HUES64 (cell line): ENCODE measurements around the gene NDUFB3.
"Not testable (repeated sequence)": the region's sequence is repeated elsewhere in the genome, so short reads cannot be mapped to it uniquely, and the experiment has no call there.

Experiments
- H3K27ac ChIP-seq: 2 replicates; pipeline ENCODE4 v1.7.0; 2013; ENCODE audit warnings: low read depth, low read length, inconsistent platforms
- H3K27me3 ChIP-seq: 2 replicates; pipeline ENCODE4 v1.6.1; 2013; ENCODE audit warnings: mild to moderate bottlenecking, low read length; ENCODE audit not compliant: insufficient read depth
- H3K36me3 ChIP-seq: 2 replicates; pipeline ENCODE4 v1.6.1; 2013; ENCODE audit warnings: mild to moderate bottlenecking, low read length; ENCODE audit not compliant: insufficient read depth
- H3K4me1 ChIP-seq: 2 replicates; pipeline ENCODE4 v1.6.1; 2013; ENCODE audit warnings: mild to moderate bottlenecking, low read length, moderate library complexity; ENCODE audit not compliant: insufficient read depth
- H3K4me3 ChIP-seq: 2 replicates; pipeline ENCODE4 v1.5.1; 2013; ENCODE audit warnings: mild to moderate bottlenecking, low read length, moderate library complexity
- H3K9ac ChIP-seq: 2 replicates; pipeline ENCODE4 v1.6.1; 2013; ENCODE audit warnings: mild to moderate bottlenecking, low read depth, low read length
- H3K9me3 ChIP-seq: 2 replicates; pipeline ENCODE4 v1.6.1; 2013; ENCODE audit warnings: low read depth, low read length; ENCODE audit not compliant: insufficient read depth
- WGBS: fragments of 150-250, 120-280 bp; methylation state at CpG from one replicate; pipeline ENCODE4 v1.1.7; 2013; ENCODE audit warnings: missing lambda C conversion rate; 5-methylcytosine and 5-hydroxymethylcytosine counted together

NDUFB3 gene

GRCh38 chr2:201116959-201117734 is 45.3 kb downstream of the NDUFB3 start:
- Histone ChIP-seq H3K27me3 (no peaks in the 10 kb centered on the region), H3K4me3 (peak overlapping the region; percentile 66), H3K4me1 (peaks cover 13% of the 10 kb centered on the region), H3K9me3 (no peaks in the 10 kb centered on the region), H3K36me3 (no peaks in the 10 kb centered on the region), H3K9ac (peak overlapping the region; percentile 72), H3K27ac (peak overlapping the region; percentile 72)
- WGBS: 64% methylated on average over 22 of the region's 22 CpGs

DNA sequence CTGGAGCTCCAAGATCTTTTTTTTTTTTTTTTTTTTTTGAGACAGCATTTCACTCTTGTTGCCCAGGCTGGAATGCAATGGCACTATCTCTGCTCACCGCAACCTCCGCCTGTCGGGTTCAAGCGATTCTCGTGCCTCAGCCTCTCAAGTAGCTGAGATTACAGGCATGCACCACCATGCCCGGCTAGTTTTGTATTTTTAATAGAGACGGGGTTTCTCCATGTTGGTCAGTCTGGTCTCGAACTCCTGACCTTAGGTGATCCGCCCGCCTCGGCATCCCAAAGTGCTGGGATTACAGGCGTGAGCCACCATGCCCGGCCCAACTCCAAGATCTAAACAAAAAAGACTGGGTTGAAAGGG is 45.9 kb downstream of the NDUFB3 start:
- Histone ChIP-seq H3K4me1 (peaks cover 13% of the 10 kb centered on the region), H3K4me3 (peak overlapping the region; percentile 70), H3K9ac (peak overlapping the region; percentile 72; the same call in 1 of the 2 replicates)
- not testable (repeated sequence) for H3K9me3 ChIP-seq, H3K36me3 ChIP-seq, H3K27ac ChIP-seq, H3K27me3 ChIP-seq
- 85% methylated on average over 13 of the region's 13 CpGs for WGBS

DNA sequence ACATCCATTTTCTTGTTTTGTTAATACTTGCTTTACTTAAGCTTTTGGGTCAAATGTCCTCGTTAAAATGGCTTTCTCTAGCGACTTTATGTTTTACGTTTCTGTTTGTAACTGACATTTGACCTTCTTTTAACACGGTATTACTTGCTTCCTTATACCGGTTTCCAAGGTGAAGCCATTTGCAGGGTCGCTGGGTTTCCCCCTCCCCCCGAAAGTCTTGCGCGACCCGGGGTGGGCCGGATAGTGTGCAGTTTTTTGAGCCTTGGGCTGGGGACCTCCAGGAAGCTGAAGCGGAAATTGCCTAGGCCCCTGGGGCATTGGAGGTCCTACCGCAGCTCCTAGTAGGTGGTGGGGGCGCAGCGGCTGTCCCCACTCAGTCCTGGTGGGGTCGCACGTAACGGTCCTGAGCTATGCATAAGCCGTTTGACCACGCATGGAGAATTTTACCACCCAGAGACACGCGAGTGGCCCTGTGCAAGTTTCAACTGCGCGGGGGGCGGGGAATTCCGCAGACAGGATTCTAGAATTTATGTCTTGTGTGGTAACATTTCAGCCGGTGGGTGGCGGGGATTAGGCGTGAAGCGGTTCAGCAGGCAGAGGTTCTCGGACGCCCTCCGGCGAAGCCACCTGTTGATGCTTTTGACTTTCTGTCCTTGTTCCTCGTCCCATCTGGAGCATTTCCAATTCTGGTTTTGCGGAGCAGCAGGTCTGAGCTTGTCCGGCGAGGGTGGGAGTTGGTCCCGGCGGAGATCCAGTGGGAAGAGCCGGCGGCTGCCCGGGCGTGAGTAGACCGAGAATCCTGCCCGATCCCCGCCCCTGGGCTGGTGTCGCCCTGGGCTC is 46.5 kb downstream of the NDUFB3 start:
- 8% methylated on average over 48 of the region's 48 CpGs for WGBS
- no peaks in the 10 kb centered on the region for H3K36me3 ChIP-seq
- H3K27me3 ChIP-seq: no peaks in the 10 kb centered on the region
- peaks cover 13% of the 10 kb centered on the region for H3K4me1 ChIP-seq
- no peaks in the 10 kb centered on the region for H3K9me3 ChIP-seq
- peak overlapping the region; percentile 70 for H3K4me3 ChIP-seq
- H3K9ac ChIP-seq: peak overlapping the region; percentile 72
- peak overlapping the region; percentile 45 for H3K27ac ChIP-seq

DNA sequence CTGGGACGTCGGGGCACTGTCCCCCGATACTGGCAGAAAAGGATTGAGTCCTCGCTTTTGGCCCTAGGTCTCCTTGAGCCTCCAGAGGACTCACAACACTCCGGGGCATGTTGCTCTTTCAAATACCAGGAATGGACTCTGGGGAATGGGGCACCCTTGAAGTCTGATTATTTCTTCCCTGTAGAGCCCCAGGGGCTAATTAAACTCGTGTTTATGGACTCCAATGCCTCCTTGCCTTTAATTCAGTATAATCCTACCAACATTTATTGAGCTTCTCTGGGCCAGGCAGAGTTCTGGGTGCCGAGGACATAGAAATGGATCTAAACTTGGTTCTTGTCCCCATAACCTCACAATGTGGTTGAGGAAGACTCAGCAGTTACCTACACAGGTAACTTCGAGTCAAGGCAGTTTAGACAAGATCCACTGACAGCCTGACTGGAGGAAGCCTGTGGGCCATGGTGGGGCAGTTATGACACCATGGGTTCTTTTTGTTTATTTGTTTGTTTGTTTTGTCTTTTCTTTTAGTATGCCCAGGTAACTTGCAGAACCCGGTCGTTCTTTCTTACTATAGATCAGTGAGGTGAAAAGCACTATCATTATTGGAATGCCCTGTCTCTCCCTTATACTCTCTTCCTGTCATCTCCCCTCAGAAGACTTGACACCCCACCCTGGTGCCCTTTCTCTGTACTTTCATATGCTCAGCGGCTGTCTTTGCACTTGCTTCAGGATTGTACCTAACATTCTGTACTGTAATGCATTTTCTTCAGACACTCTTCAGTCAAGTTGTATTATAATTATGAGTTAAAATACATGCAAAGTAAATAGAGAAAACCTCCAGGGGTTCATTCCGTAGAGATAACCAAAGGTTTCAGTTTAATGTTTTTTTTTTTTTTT is 47.4 kb downstream of the NDUFB3 start:
- Histone ChIP-seq H3K27ac (peak overlapping the region; percentile 45; the same call in 1 of the 2 replicates), H3K4me1 (peaks cover 13% of the 10 kb centered on the region)

GRCh38 chr2:201122276-201122675 is 50.5 kb downstream of the NDUFB3 start:
- Histone ChIP-seq H3K9me3 (no peaks in the 10 kb centered on the region), H3K36me3 (no peaks in the 10 kb centered on the region), H3K4me1 (peaks cover 23% of the 10 kb centered on the region), H3K9ac (no peak overlapping the region), H3K27ac (no peak overlapping the region), H3K27me3 (no peaks in the 10 kb centered on the region), H3K4me3 (no peak overlapping the region)
- WGBS: 100% methylated on average over 1 of the region's 1 CpG

More for the DNA sequence above, 47.4 kb downstream of the NDUFB3 start:
- WGBS: 43% methylated on average over 12 of the region's 12 CpGs
- no peaks in the 10 kb centered on the region for H3K27me3 ChIP-seq
- no peaks in the 10 kb centered on the region for H3K36me3 ChIP-seq
- peak overlapping the region; percentile 72 for H3K9ac ChIP-seq
- H3K4me3 ChIP-seq: peak overlapping the region; percentile 70
- no peaks in the 10 kb centered on the region for H3K9me3 ChIP-seq

DNA sequence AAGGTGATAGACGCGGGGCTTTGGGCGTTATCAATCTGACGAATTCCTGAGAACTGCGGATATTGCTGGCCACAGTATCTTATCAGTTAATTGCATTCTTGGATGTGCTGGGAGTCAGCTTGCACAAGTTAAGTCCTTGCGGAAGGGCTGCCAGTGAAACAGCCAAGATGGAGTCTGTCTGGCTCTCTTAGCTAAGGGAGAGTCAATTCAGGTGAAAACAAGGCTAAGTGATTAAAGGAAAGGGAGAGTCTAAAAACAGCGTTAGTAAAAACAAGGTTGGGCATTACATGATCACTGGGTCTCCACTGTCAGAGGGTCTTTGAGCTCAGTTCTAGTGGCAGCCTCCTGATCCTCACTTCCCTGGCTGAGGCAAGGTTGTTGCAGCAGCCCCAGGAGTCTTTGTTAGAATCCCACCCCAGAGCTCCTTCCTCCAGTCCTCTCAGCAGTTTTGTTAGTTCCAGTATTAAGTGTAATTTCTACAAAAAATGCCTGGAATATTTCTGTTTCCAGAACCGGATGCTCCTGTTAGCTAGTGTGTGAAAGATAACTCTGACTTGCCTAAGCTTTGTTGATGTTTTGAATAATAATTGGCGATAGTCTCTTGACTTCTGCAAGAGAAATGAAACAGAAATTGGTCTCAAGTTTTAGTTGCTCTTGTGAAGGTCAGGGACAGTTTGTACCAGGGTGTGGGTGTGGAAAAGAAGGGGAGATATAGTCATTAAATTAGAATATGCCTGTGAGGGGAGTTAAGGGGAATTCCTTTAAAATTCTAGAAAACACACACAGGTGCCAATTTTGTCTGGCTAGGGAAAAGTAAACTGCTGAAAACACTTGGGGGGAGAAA is 54.7 kb downstream of the NDUFB3 start:
- no peak overlapping the region for H3K4me3 ChIP-seq
- peaks cover 33% of the 10 kb centered on the region for H3K4me1 ChIP-seq
- H3K27ac ChIP-seq: peak overlapping the region; percentile 41; the same call in 1 of the 2 replicates
- H3K36me3 ChIP-seq: no peaks in the 10 kb centered on the region
- 81% methylated on average over 9 of the region's 9 CpGs for WGBS
- H3K27me3 ChIP-seq: no peaks in the 10 kb centered on the region
- H3K9me3 ChIP-seq: no peaks in the 10 kb centered on the region
- H3K9ac ChIP-seq: no peak overlapping the region

DNA sequence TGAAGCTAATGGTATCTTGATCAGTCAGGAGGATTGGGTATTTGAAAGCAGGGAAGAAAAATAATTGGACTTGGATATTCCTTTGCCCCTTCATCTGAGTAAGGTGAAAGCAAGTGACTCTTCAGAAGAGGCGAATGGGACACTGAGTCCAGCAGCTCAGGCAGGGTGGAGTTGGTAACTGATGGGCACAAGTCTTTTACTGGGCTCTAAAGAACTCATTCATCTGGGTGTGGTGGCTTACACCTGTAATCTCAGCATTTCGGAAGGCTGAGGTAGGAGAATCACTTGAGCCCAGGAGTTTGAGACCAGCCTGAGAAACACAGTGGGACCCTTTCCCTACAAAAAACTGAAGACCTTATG is 55.3 kb downstream of the NDUFB3 start:
- H3K27me3 ChIP-seq: no peaks in the 10 kb centered on the region
- no peak overlapping the region for H3K4me3 ChIP-seq
- no peaks in the 10 kb centered on the region for H3K36me3 ChIP-seq
- peaks cover 35% of the 10 kb centered on the region for H3K4me1 ChIP-seq
- no peak overlapping the region for H3K27ac ChIP-seq
- H3K9me3 ChIP-seq: no peaks in the 10 kb centered on the region
- H3K9ac ChIP-seq: no peak overlapping the region
- WGBS: 91% methylated on average over 2 of the region's 2 CpGs

DNA sequence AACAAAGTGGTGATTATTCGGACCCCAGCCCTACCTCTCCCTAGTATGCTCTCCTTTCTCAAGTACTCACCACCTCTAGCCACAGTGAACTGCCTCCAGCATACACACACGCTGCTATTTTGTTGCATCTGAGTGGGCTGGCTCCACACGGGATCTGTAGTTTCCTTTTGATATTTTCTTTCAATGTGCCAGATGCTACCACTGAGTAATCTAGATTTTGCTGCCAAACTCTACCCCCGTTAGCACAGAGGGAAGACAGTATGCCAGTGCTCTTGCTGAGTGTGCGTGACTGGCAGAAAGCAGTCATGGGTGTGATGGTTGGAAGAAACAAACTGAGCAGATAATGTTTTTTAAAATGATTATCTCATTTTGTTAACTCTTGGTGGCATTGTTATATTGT is 55.8 kb downstream of the NDUFB3 start:
- Histone ChIP-seq H3K27me3 (no peaks in the 10 kb centered on the region), H3K9ac (no peak overlapping the region), H3K4me1 (peaks cover 35% of the 10 kb centered on the region), H3K4me3 (no peak overlapping the region), H3K36me3 (no peaks in the 10 kb centered on the region), H3K9me3 (no peaks in the 10 kb centered on the region), H3K27ac (no peak overlapping the region)
- 90% methylated on average over 5 of the region's 5 CpGs for WGBS

DNA sequence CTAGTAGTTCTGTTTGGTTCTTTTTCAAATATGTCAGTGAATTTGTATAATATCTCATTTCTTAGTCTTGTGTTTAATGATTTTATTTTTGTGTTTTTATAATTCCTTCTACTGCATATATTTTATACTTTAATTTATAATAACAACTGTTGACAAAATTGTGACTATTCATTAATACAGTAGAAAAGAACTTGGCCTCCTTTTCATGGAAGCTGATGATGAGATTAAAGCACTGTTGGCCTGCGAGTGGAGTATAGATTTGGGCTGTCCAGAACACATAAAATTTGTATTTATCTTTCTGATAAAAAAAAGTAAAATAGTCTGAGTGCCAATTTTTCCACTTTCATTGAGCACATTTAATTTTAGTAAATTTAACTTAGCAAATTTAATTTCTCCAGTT is 56.2 kb downstream of the NDUFB3 start:
- no peaks in the 10 kb centered on the region for H3K9me3 ChIP-seq
- 0 out of 2 replicates have a peak, but pooled peaks cover 1% of the 10 kb centered on the region for H3K36me3 ChIP-seq
- H3K9ac ChIP-seq: no peak overlapping the region
- H3K4me1 ChIP-seq: peaks cover 35% of the 10 kb centered on the region
- no peak overlapping the region for H3K27ac ChIP-seq
- H3K4me3 ChIP-seq: no peak overlapping the region
- no peaks in the 10 kb centered on the region for H3K27me3 ChIP-seq
- WGBS: no CpG with 5 or more reads among the region's 1 CpG

DNA sequence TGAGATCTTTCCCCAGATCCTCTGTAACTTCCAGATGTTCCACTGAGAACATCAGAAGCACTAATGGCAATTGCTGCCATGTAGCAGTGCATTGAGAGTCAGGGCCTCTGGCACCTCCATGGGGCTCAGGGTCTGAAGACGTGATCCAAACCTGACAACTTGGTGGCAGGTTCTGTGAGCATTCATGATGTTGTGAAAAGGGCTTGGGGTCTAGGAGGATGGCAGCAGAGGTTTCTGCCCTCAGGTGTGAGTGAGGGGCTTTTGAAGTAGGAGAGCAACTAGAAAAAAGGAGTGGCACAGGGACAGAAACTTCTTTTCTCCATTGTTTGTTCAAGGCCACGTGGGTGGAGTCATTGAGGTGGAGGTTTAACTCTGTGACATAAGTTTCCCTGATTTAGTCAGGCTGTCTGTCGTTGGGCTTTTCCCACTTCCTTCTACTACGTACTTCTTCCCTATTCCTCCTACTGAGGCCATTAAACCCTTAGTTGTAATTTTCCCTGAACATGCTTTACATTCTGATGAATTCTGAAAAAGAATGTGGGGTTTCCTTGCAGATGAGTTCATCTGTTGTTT is 57.2 kb downstream of the NDUFB3 start:
- Histone ChIP-seq H3K4me3 (no peak overlapping the region), H3K9me3 (no peaks in the 10 kb centered on the region), H3K4me1 (peaks cover 35% of the 10 kb centered on the region), H3K27me3 (no peaks in the 10 kb centered on the region), H3K27ac (no peak overlapping the region), H3K36me3 (0 out of 2 replicates have a peak, but pooled peaks cover 4% of the 10 kb centered on the region), H3K9ac (no peak overlapping the region)
- 78% methylated on average over 4 of the region's 4 CpGs for WGBS
